Jurkat, Clone E6-1 (cell line): ENCODE results near the gene ANTKMT.

Experiments
- DNase-seq: peaks from one replicate; pipeline ENCODE4 v3.0.0-alpha.2; 2011; ENCODE audit warnings: low read depth, low spot score
- H3K4me3 ChIP-seq: 2 replicates; pipeline ENCODE4 v1.5.1; 2011; ENCODE audit warnings: mild to moderate bottlenecking, low read length, control low read depth, moderate library complexity

The ANTKMT gene

GRCh38 chr16:694863-695354, 26.0 kb upstream of the ANTKMT start:
- peak overlapping the region; percentile 63 for H3K4me3 ChIP-seq

GRCh38 chr16:695355-696089, 25.4 kb upstream of the ANTKMT start:
- peak overlapping the region; percentile 63 for H3K4me3 ChIP-seq
- peak; percentile 28 for DNase-seq

More at GRCh38 chr16:694863-695354, 26.0 kb upstream of the ANTKMT start:
- DNase-seq: no peak

- no peak overlapping the region for H3K4me3 ChIP-seq
- DNase-seq: no peak
Measured at GRCh38 chr16:698911-699671, 21.9 kb upstream of the ANTKMT start.

GRCh38 chr16:700684-701584, 20.0 kb upstream of the ANTKMT start:
- DNase-seq: no peak
- H3K4me3 ChIP-seq: no peak overlapping the region

- no peak for DNase-seq
- no peak overlapping the region for H3K4me3 ChIP-seq
Measured at GRCh38 chr16:702341-702740, 18.6 kb upstream of the ANTKMT start.

GRCh38 chr16:703406-703805, 17.5 kb upstream of the ANTKMT start:
- DNase-seq: no peak
- H3K4me3 ChIP-seq: no peak overlapping the region

GRCh38 chr16:704047-704446, 16.9 kb upstream of the ANTKMT start:
- no peak for DNase-seq
- H3K4me3 ChIP-seq: no peak overlapping the region

- no peak for DNase-seq
- no peak overlapping the region for H3K4me3 ChIP-seq
Measured at GRCh38 chr16:704552-705380, 16.2 kb upstream of the ANTKMT start.

GRCh38 chr16:705431-706188, 15.3 kb upstream of the ANTKMT start, which contains the start of gene FBXL16:
Gene FBXL16 (minus strand): TSS chr16:705801. CDS start chr16:697405, 8,396 bp downstream.
- H3K4me3 ChIP-seq: no peak within 1 kb of the TSS
- DNase-seq: no peak

GRCh38 chr16:706189-707061, 14.5 kb upstream of the ANTKMT start:
- no peak overlapping the region for H3K4me3 ChIP-seq
- DNase-seq: no peak

- DNase-seq: no peak
- H3K4me3 ChIP-seq: no peak overlapping the region
Measured at GRCh38 chr16:707062-707538, 13.8 kb upstream of the ANTKMT start.

- H3K4me3 ChIP-seq: no peak overlapping the region
- no peak for DNase-seq
Measured at GRCh38 chr16:708019-708418, 12.9 kb upstream of the ANTKMT start.

GRCh38 chr16:708959-709358, 12.0 kb upstream of the ANTKMT start:
- DNase-seq: no peak
- H3K4me3 ChIP-seq: no peak overlapping the region

- DNase-seq: peak; percentile 43
- H3K4me3 ChIP-seq: no peak overlapping the region
Measured at GRCh38 chr16:709566-710499, 11.1 kb upstream of the ANTKMT start.

GRCh38 chr16:710500-711075, 10.4 kb upstream of the ANTKMT start:
- no peak for DNase-seq
- H3K4me3 ChIP-seq: no peak overlapping the region
